ENCODE results near the gene GAL3ST1. TPM values are rescaled to one million over a fixed set of nuclear protein-coding genes. Genes with fewer than 3 reads are reported as not detected.
"Not testable (repeated sequence)": the region's sequence is repeated elsewhere in the genome, so short reads cannot be mapped to it uniquely, and the experiment has no call there.

The GAL3ST1 gene
- total RNA-seq, 2 experiments from 2014 or later = not detected

GRCh38 chr22:30592360-30592713, 17.9 kb upstream of the GAL3ST1 start:
- DNase-seq; H3K27ac Mint-ChIP-seq; H3K27me3 Mint-ChIP-seq (ENCODE audit: low read depth); ATAC-seq; H3K4me1 Mint-ChIP-seq (ENCODE audit: low read depth); H3K36me3 Mint-ChIP-seq (ENCODE audit: low read depth); H3K4me3 Mint-ChIP-seq; H3K9me3 Mint-ChIP-seq (ENCODE audit: insufficient read depth): not testable (repeated sequence)
- CTCF ChIA-PET = interaction anchor here (1.3 to 4.1 kb wide), 3 partner anchors 10 to 42 kb away, joined by 5 to 24 read pairs (median 6); partner anchors contain the start of gene TCN2
- POLR2A ChIA-PET = interaction anchor here (0.9 kb wide), 1 partner anchor 166 kb away, joined by 4 read pairs; no protein-coding TSS in a partner anchor

- H3K36me3 Mint-ChIP-seq (ENCODE audit: low read depth) = peaks cover 14% of the 10 kb centered on the region
- H3K27me3 Mint-ChIP-seq (ENCODE audit: low read depth) = peaks cover 4% of the 10 kb centered on the region
- ChIA-PET CTCF (interaction anchor here (0.6 to 4.1 kb wide), 4 partner anchors 9 to 42 kb away, joined by 3 to 24 read pairs (median 5); partner anchors contain the start of gene TCN2), POLR2A (interaction anchor here (0.9 to 1.4 kb wide), 4 partner anchors 9 to 1070 kb away, joined by 3 to 5 read pairs (median 4); partner anchors contain the start of gene PISD)
- no peak within 1 kb of the TSS for H3K4me3 Mint-ChIP-seq
- DNase-seq (peak; percentile 97), ATAC-seq (peak; percentile 97)
- no peak within 1 kb of the TSS for H3K27ac Mint-ChIP-seq
- H3K4me1 Mint-ChIP-seq (ENCODE audit: low read depth) = no peaks in the 10 kb centered on the region
- no peaks in the 10 kb centered on the region for H3K9me3 Mint-ChIP-seq (ENCODE audit: insufficient read depth)
These were observed 17.3 kb upstream of the GAL3ST1 start, which contains the start of gene PES1 for GRCh38 chr22:30591588-30592359. Gene PES1, minus strand, starts transcription at chr22:30591910. Its CDS starts 77 bp downstream, at chr22:30591833.

GRCh38 chr22:30591191-30591587, 16.7 kb upstream of the GAL3ST1 start:
- POLR2A ChIA-PET = interaction anchor here (0.9 to 1.4 kb wide), 4 partner anchors 10 to 1071 kb away, joined by 3 to 5 read pairs (median 4); partner anchors contain the start of gene PISD
- CTCF ChIA-PET = interaction anchor here (0.6 to 4.1 kb wide), 4 partner anchors 10 to 43 kb away, joined by 3 to 24 read pairs (median 4); partner anchors contain the start of gene TCN2

GRCh38 chr22:30586414-30586813, 11.9 kb upstream of the GAL3ST1 start:
- no peak overlapping the region for H3K4me3 Mint-ChIP-seq
- H3K36me3 Mint-ChIP-seq (ENCODE audit: low read depth) = peaks cover 38% of the 10 kb centered on the region
- H3K27me3 Mint-ChIP-seq (ENCODE audit: low read depth) = no peaks in the 10 kb centered on the region
- H3K4me1 Mint-ChIP-seq (ENCODE audit: low read depth) = no peaks in the 10 kb centered on the region
- H3K27ac Mint-ChIP-seq = no peak overlapping the region
- POLR2A ChIA-PET = no interaction called here
- H3K9me3 Mint-ChIP-seq (ENCODE audit: insufficient read depth) = no peaks in the 10 kb centered on the region
- CTCF ChIA-PET = no interaction called here
- DNase-seq (no peak), ATAC-seq (no peak)

More at GRCh38 chr22:30591191-30591587, 16.7 kb upstream of the GAL3ST1 start:
- H3K27ac Mint-ChIP-seq = no peak overlapping the region
- ATAC-seq (no peak), DNase-seq (peak; percentile 26)
- no peaks in the 10 kb centered on the region for H3K9me3 Mint-ChIP-seq (ENCODE audit: insufficient read depth)
- peaks cover 4% of the 10 kb centered on the region for H3K27me3 Mint-ChIP-seq (ENCODE audit: low read depth)
- H3K36me3 Mint-ChIP-seq (ENCODE audit: low read depth) = peaks cover 18% of the 10 kb centered on the region
- H3K4me1 Mint-ChIP-seq (ENCODE audit: low read depth) = no peaks in the 10 kb centered on the region
- H3K4me3 Mint-ChIP-seq = no peak overlapping the region

- POLR2A ChIA-PET = interaction anchor here (0.6 kb wide), 1 partner anchor 162 kb away, joined by 3 read pairs; no protein-coding TSS in a partner anchor
- Mint-ChIP-seq H3K9me3 (ENCODE audit: insufficient read depth) (no peaks in the 10 kb centered on the region), H3K4me3 (no peak overlapping the region), H3K27me3 (ENCODE audit: low read depth) (no peaks in the 10 kb centered on the region), H3K36me3 (ENCODE audit: low read depth) (peaks cover 51% of the 10 kb centered on the region), H3K27ac (no peak overlapping the region), H3K4me1 (ENCODE audit: low read depth) (no peaks in the 10 kb centered on the region)
- CTCF ChIA-PET = no interaction called here
- ATAC-seq = no peak
- no peak for DNase-seq
These were observed 10.0 kb upstream of the GAL3ST1 start for GRCh38 chr22:30584441-30584840.

GRCh38 chr22:30582788-30583545, 8.5 kb upstream of the GAL3ST1 start:
- ATAC-seq (no peak), DNase-seq (no peak)
- no peaks in the 10 kb centered on the region for H3K9me3 Mint-ChIP-seq (ENCODE audit: insufficient read depth)
- H3K36me3 Mint-ChIP-seq (ENCODE audit: low read depth) = peaks cover 57% of the 10 kb centered on the region
- no peaks in the 10 kb centered on the region for H3K27me3 Mint-ChIP-seq (ENCODE audit: low read depth)
- no peak overlapping the region for H3K4me3 Mint-ChIP-seq
- H3K27ac Mint-ChIP-seq = no peak overlapping the region
- H3K4me1 Mint-ChIP-seq (ENCODE audit: low read depth) = no peaks in the 10 kb centered on the region
- POLR2A ChIA-PET = interaction anchor here (0.6 kb wide), 2 partner anchors 21 to 667 kb away, joined by 3 read pairs; no protein-coding TSS in a partner anchor
- CTCF ChIA-PET = interaction anchor here (2.0 kb wide), 1 partner anchor 18 kb away, joined by 4 read pairs; no protein-coding TSS in a partner anchor

GRCh38 chr22:30582051-30582450, 7.6 kb upstream of the GAL3ST1 start:
- DNase-seq = no peak
- no peaks in the 10 kb centered on the region for H3K9me3 Mint-ChIP-seq (ENCODE audit: insufficient read depth)
- no peaks in the 10 kb centered on the region for H3K27me3 Mint-ChIP-seq (ENCODE audit: low read depth)
- ChIA-PET POLR2A (no interaction called here), CTCF (interaction anchor here (2.0 kb wide), 1 partner anchor 19 kb away, joined by 4 read pairs; no protein-coding TSS in a partner anchor)
- H3K4me1 Mint-ChIP-seq (ENCODE audit: low read depth) = no peaks in the 10 kb centered on the region
- H3K4me3 Mint-ChIP-seq = no peak overlapping the region
- no peak overlapping the region for H3K27ac Mint-ChIP-seq
- ATAC-seq = no peak
- peaks cover 55% of the 10 kb centered on the region for H3K36me3 Mint-ChIP-seq (ENCODE audit: low read depth)

- DNase-seq (no peak), ATAC-seq (no peak)
- Mint-ChIP-seq H3K36me3 (ENCODE audit: low read depth) (peaks cover 54% of the 10 kb centered on the region), H3K9me3 (ENCODE audit: insufficient read depth) (no peaks in the 10 kb centered on the region), H3K27ac (no peak overlapping the region), H3K4me3 (no peak overlapping the region), H3K4me1 (ENCODE audit: low read depth) (no peaks in the 10 kb centered on the region), H3K27me3 (ENCODE audit: low read depth) (no peaks in the 10 kb centered on the region)
- ChIA-PET POLR2A (no interaction called here), CTCF (no interaction called here)
These were observed 6.4 kb upstream of the GAL3ST1 start for GRCh38 chr22:30580896-30581295.

- DNase-seq = no peak
- H3K4me3 Mint-ChIP-seq = no peak overlapping the region
- H3K4me1 Mint-ChIP-seq (ENCODE audit: low read depth) = peaks cover 3% of the 10 kb centered on the region
- CTCF ChIA-PET = no interaction called here
- POLR2A ChIA-PET = no interaction called here
- H3K9me3 Mint-ChIP-seq (ENCODE audit: insufficient read depth) = no peaks in the 10 kb centered on the region
- H3K36me3 Mint-ChIP-seq (ENCODE audit: low read depth) = peaks cover 45% of the 10 kb centered on the region
- no peak for ATAC-seq
- H3K27me3 Mint-ChIP-seq (ENCODE audit: low read depth) = peaks cover 3% of the 10 kb centered on the region
- H3K27ac Mint-ChIP-seq = no peak overlapping the region
These were observed 4.0 kb upstream of the GAL3ST1 start for GRCh38 chr22:30578481-30578880.

GRCh38 chr22:30575859-30576258, 1.4 kb upstream of the GAL3ST1 start:
- ChIA-PET POLR2A (no interaction called here), CTCF (no interaction called here)
- Mint-ChIP-seq H3K27ac (no peak overlapping the region), H3K27me3 (ENCODE audit: low read depth) (peaks cover 6% of the 10 kb centered on the region), H3K4me3 (no peak overlapping the region), H3K36me3 (ENCODE audit: low read depth) (peaks cover 42% of the 10 kb centered on the region), H3K4me1 (ENCODE audit: low read depth) (peaks cover 3% of the 10 kb centered on the region), H3K9me3 (ENCODE audit: insufficient read depth) (no peaks in the 10 kb centered on the region)
- ATAC-seq = no peak
- DNase-seq = no peak

GRCh38 chr22:30574997-30575671, 669 bp upstream of the GAL3ST1 start:
- Mint-ChIP-seq H3K4me1 (ENCODE audit: low read depth) (peaks cover 3% of the 10 kb centered on the region), H3K27me3 (ENCODE audit: low read depth) (peaks cover 6% of the 10 kb centered on the region), H3K36me3 (ENCODE audit: low read depth) (peaks cover 37% of the 10 kb centered on the region), H3K4me3 (no peak overlapping the region), H3K27ac (no peak overlapping the region), H3K9me3 (ENCODE audit: insufficient read depth) (no peaks in the 10 kb centered on the region)
- no peak for ATAC-seq
- CTCF ChIA-PET = no interaction called here
- POLR2A ChIA-PET = no interaction called here
- DNase-seq = no peak

Data from activated CD8-positive, alpha-beta T cell treated with anti-CD3 and anti-CD28 coated beads, Interleukin-2, amount 10 ng/mL, durations not matched to agents 7 days and 5 days (primary cell).